ENCODE data around the gene C1QTNF4. TPM values are rescaled to one million over a fixed set of nuclear protein-coding genes. Genes with fewer than 3 reads are reported as not detected.

The C1QTNF4 gene
- total RNA-seq, 1 donor from 2014 or later: 0.55 TPM

DNA sequence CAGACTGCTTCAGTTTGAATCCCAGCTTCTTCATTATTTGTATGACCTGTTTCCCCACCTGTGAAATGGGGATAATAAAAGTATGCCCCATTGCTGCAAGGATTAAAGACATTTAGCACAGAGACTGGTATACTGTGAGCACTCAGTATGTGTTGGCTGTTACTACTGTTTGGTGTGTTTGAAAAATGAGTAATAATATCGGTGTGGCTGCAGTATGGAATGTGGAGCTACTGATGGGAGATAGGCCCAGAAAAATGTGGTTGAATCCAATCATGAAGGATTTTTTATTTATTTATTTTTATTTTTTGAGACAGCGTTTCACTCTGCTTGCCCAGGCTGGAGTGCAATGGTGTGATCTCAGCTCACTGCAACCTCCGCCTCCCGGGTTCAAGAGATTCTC lies 9.1 kb upstream of the C1QTNF4 start:
- DNase-seq (no peak), ATAC-seq (no peak)
- Histone ChIP-seq H3K9me3 (no peaks in the 10 kb centered on the region), H3K4me1 (no peaks in the 10 kb centered on the region), H3K4me3 (no peak overlapping the region), H3K27ac (no peak overlapping the region), H3K27me3 (no peaks in the 10 kb centered on the region), H3K36me3 (no peaks in the 10 kb centered on the region)
- intact Hi-C loops (cut with DNase I): no loop called here
- TF ChIP-seq, protein P1, sequence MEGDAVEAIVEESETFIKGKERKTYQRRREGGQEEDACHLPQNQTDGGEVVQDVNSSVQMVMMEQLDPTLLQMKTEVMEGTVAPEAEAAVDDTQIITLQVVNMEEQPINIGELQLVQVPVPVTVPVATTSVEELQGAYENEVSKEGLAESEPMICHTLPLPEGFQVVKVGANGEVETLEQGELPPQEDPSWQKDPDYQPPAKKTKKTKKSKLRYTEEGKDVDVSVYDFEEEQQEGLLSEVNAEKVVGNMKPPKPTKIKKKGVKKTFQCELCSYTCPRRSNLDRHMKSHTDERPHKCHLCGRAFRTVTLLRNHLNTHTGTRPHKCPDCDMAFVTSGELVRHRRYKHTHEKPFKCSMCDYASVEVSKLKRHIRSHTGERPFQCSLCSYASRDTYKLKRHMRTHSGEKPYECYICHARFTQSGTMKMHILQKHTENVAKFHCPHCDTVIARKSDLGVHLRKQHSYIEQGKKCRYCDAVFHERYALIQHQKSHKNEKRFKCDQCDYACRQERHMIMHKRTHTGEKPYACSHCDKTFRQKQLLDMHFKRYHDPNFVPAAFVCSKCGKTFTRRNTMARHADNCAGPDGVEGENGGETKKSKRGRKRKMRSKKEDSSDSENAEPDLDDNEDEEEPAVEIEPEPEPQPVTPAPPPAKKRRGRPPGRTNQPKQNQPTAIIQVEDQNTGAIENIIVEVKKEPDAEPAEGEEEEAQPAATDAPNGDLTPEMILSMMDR (IDR thresholded peaks at IDR 0.05): no peak

DNA sequence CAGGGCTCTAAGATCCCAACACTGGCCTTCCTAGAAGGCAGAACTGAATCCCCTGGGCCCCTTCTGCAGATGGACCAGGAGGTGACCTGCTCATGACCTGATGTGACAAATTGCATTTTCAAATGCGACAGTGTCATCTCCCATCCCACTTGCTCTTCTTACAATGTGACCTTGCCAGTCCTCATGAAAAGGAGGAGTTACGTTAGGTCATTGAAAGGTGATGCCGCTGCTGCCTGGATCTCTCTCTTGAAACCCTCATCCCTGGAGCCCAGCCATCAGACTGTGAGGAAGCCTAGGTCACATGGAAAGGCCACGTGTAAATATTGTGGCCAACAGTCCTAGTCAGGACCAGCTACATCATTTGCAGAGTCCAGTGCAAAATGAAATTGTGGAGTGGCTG lies 5.7 kb upstream of the C1QTNF4 start:
- DNase-seq: no peak

DNA sequence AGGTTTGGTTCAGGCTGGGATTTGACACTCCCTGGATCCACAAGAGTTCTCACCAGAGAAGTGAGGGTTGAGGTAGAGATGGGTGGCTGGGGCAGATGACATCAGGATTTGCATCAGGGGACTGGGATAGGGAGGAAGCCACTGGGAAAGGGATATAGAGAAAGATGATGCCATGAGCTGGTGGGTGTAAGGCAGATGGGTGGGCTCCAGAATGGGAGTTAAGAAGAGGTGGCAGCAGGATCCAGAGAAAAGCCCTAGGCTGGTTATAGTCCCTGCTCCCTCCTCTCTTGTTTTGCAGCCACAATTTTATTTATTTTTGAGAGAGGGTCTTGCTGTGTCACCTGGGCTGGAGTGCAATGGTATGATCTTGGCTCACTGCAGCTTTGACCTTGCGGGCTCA lies 1.8 kb upstream of the C1QTNF4 start:
- peaks cover 27% of the 10 kb centered on the region for H3K27me3 ChIP-seq
- no peak overlapping the region for H3K27ac ChIP-seq
- TF ChIP-seq, protein P1 (IDR thresholded peaks at IDR 0.05): no peak
- no peak overlapping the region for H3K4me3 ChIP-seq
- peaks cover 13% of the 10 kb centered on the region for H3K4me1 ChIP-seq
- DNase-seq (no peak), ATAC-seq (no peak)
- intact Hi-C loops (cut with DNase I): no loop called here
- H3K9me3 ChIP-seq: no peaks in the 10 kb centered on the region
- no peaks in the 10 kb centered on the region for H3K36me3 ChIP-seq

More for the DNA sequence above, 5.7 kb upstream of the C1QTNF4 start:
- TF ChIP-seq, protein P1 (IDR thresholded peaks at IDR 0.05): no peak
- Histone ChIP-seq H3K4me3 (no peak overlapping the region), H3K9me3 (no peaks in the 10 kb centered on the region), H3K4me1 (no peaks in the 10 kb centered on the region), H3K27me3 (peaks cover 3% of the 10 kb centered on the region), H3K36me3 (no peaks in the 10 kb centered on the region), H3K27ac (no peak overlapping the region)
- ATAC-seq: no peak
- intact Hi-C loops (cut with DNase I): no loop called here

DNA sequence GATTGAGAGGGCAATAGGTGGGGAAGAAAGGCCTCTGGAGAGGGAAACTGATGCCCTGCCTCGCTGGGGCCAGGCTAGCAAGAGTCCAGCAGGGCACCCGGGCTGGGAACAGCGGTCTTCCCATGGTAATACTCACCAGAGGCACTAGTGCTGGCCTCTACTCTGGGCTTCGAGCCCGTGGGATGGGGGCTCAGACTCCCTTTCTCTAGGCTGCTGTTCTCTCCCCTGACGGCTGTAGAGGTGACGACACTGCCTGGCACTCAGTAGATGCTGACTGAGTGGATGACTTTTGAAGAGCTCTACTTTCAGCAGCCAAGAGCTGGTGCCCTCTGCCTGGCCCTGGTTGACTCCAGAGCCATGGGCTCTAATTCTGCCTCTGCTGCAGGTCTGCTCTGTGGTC lies 818 bp upstream of the C1QTNF4 start:
- Histone ChIP-seq H3K27me3 (peaks cover 34% of the 10 kb centered on the region), H3K36me3 (no peaks in the 10 kb centered on the region), H3K27ac (no peak overlapping the region), H3K4me1 (peaks cover 13% of the 10 kb centered on the region), H3K9me3 (no peaks in the 10 kb centered on the region), H3K4me3 (no peak overlapping the region)
- intact Hi-C loops (cut with DNase I): no loop called here
- ATAC-seq (peak; percentile 17), DNase-seq (no peak)
- TF ChIP-seq, protein P1 (IDR thresholded peaks at IDR 0.05): no peak

DNA sequence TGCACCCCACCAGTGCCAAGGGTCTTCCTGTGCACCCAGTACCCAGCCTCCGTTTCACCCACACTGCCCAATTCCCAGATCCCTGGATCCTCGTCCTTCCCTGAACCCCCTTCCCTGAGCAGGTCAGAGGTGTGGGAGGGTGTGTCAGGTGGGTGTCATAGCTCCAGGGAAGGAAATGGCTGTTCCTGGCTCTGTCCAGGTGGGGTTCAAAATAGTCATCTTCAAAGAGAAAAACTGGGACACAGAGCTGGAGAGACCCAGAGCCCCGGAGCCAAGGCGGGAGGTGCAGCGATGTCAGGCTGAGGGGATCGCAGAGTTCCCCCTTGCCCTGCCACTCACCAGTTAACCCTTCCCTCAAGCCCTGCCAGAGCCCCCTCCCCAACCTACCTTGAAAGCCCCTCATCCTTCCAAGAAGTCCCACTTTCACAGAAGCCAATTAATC lies 698 bp downstream of the C1QTNF4 start:
- Histone ChIP-seq H3K4me1 (peaks cover 13% of the 10 kb centered on the region), H3K4me3 (no peak overlapping the region), H3K27me3 (peaks cover 34% of the 10 kb centered on the region), H3K27ac (no peak overlapping the region), H3K36me3 (no peaks in the 10 kb centered on the region), H3K9me3 (no peaks in the 10 kb centered on the region)
- intact Hi-C loops (cut with DNase I): no loop called here
- DNase-seq (no peak), ATAC-seq (no peak)
- TF ChIP-seq, protein P1 (IDR thresholded peaks at IDR 0.05): no peak

DNA sequence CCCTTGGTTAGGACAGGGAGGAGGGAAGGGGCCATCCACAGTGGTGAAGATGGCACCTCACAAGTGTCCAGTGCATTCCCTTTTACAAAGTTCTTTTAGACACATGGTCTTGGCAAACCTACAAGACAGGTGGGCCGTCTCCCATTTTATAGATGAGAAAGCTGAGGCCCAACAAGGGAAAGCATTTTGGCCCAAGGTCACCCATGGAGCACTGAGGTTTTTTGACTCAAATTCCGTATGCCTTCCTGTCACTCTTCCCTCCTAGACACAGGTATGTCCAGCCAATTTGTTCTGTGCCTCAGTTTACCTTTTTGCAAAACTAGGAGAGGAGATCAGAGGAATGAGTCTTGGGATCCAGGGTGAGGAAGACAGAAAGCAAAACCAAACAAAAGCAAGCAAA lies 1.2 kb downstream of the C1QTNF4 start:
- no peak overlapping the region for H3K27ac ChIP-seq
- H3K4me1 ChIP-seq: peaks cover 13% of the 10 kb centered on the region
- no peaks in the 10 kb centered on the region for H3K9me3 ChIP-seq
- no peaks in the 10 kb centered on the region for H3K36me3 ChIP-seq
- TF ChIP-seq, protein P1 (IDR thresholded peaks at IDR 0.05): no peak
- intact Hi-C loops (cut with DNase I): no loop called here
- H3K27me3 ChIP-seq: peaks cover 34% of the 10 kb centered on the region
- DNase-seq (no peak), ATAC-seq (no peak)
- H3K4me3 ChIP-seq: no peak overlapping the region

Measured in upper lobe of right lung (tissue), 1 donor.